Gastrocnemius medialis (tissue), 4 donors: Measurements from ENCODE around the gene FHOD3.

Source experiments
- CTCF ChIP-seq, 5 experiments: fragments of 450-650 bp in 3 of 5; fragments of 200-600 bp in 2 of 5; sonication (generic) in 2 of 5; IDR thresholded peaks in 4 of 5; conservative IDR thresholded peaks in 1 of 5; 1 replicate in 4 of 5; 2 replicates in 1 of 5; pipeline ENCODE4 v1.5.1; 2016 to 2019; ENCODE audit warnings: antibody characterized with exemption in 5 of 5, mild to moderate bottlenecking in 3 of 5, moderate library complexity in 3 of 5
- POLR2A ChIP-seq, 2 donors: fragments of 450-650 bp; IDR thresholded peaks; one replicate each; pipeline ENCODE4 v1.6.1; 2017; ENCODE audit warnings: antibody characterized with exemption in 2 of 2, mild to moderate bottlenecking in 2 of 2, moderate library complexity in 2 of 2

- TF ChIP-seq CTCF (IDR thresholded peaks at IDR 0.05 in 4 of 5, conservative IDR thresholded peaks at IDR 0.05 in 1 of 5) = no peak
- no peak for TF ChIP-seq POLR2A (IDR thresholded peaks at IDR 0.05)
These were observed 112.8 kb downstream of the FHOD3 start for GRCh38 chr18:36410346-36410745.
